Fibroblast of upper back skin (primary cell): ENCODE measurements around the gene ABRAXAS1.

Source experiments
- DNase-seq: peaks from one replicate; pipeline ENCODE4 v3.0.0-alpha.2; 2013

Gene ABRAXAS1

GRCh38 chr4:83449009-83449408 is 35.9 kb downstream of the ABRAXAS1 start:
- DNase-seq, result no peak

- DNase-seq, result no peak
Observed at GRCh38 chr4:83440899-83441298, 44.0 kb downstream of the ABRAXAS1 start.

- no peak for DNase-seq
Observed at GRCh38 chr4:83440148-83440814, 44.6 kb downstream of the ABRAXAS1 start.

GRCh38 chr4:83438719-83439118 is 46.2 kb downstream of the ABRAXAS1 start:
- no peak for DNase-seq

GRCh38 chr4:83436680-83437079 is 48.2 kb downstream of the ABRAXAS1 start:
- DNase-seq, result no peak

GRCh38 chr4:83431200-83431599 is 53.7 kb downstream of the ABRAXAS1 start:
- DNase-seq, result no peak

GRCh38 chr4:83418211-83418610 is 66.7 kb downstream of the ABRAXAS1 start:
- DNase-seq, result no peak

- no peak for DNase-seq
Observed at GRCh38 chr4:83417566-83417965, 67.3 kb downstream of the ABRAXAS1 start.

- no peak for DNase-seq
Observed at GRCh38 chr4:83413676-83414075, 71.2 kb downstream of the ABRAXAS1 start.
